D341Med (cell line): ENCODE measurements around the gene CCL4L2.
"Not testable (repeated sequence)": the region's sequence is repeated elsewhere in the genome, so short reads cannot be mapped to it uniquely, and the experiment has no call there.

Experiments
- DNase-seq: peaks from one replicate; pipeline ENCODE4 v3.0.0; 2012; ENCODE audit warnings: low spot score

Gene CCL4L2

DNA sequence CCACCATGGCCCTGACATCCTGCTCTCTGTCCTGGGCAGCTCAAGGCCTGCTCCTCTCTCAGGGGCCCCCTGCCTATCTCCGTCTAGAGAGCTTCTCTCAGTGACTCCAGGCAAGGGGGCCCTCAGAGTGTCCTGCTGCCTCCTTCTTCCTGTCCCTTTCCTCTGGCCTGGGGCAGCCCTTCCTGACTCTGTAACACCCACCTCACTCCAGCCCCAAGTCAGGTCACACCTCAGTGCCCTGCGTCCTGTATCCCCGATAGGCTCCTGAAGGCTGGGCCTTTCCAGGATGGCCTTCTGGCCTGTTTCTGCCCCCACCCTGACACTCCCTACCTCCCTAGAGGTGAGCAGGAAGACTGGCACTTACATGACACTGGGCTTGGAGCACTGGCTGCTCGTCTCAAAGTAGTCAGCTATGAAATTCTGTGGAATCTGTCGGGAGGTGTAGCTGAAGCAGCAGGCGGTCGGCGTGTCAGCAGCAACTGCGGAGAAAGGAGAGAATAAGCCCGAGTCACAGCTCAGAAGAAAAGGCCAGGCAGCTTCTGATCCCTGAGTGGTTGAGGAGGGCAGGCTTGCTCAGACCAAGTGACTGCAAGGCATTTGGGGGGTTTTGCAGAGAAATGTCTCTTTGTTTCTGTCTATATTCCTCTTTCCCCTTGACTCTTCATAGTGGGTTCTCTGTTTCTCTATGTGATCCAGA is 15.3 kb upstream of the CCL4L2 start:
- no peak for DNase-seq

DNA sequence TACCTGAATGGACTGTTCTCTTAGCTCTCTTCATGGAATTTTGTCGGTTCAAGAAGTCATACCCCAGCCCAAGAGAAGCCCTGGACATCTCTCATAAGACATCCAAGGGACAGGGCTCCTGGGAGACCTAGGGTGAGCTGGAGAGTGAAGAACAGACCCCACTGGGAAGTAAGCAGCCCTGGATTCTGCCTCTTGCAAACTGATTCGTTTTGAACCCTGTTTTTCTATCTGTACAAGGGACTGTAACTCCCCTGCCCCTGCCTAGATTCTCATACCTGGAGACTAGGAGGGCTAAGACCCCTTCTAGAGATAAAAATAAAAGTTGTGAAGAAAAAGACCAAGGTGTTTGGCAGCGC is 14.8 kb upstream of the CCL4L2 start:
- DNase-seq, result no peak

DNA sequence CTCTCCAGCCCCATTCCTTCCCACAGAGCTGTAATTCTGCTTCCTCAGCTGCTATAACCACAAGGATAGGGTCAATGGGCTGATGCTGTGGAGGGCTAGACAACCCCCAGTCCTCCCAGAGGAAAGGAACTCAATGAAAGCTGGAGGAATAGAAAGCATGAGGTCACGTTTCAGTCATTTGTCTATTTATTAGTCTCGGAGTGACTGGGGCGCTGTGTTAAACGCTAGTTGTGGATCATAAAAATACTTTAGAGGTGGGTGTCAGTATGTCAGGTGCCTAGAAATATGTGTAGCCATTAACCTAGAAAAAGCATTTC is 13.5 kb upstream of the CCL4L2 start:
- no peak for DNase-seq

DNA sequence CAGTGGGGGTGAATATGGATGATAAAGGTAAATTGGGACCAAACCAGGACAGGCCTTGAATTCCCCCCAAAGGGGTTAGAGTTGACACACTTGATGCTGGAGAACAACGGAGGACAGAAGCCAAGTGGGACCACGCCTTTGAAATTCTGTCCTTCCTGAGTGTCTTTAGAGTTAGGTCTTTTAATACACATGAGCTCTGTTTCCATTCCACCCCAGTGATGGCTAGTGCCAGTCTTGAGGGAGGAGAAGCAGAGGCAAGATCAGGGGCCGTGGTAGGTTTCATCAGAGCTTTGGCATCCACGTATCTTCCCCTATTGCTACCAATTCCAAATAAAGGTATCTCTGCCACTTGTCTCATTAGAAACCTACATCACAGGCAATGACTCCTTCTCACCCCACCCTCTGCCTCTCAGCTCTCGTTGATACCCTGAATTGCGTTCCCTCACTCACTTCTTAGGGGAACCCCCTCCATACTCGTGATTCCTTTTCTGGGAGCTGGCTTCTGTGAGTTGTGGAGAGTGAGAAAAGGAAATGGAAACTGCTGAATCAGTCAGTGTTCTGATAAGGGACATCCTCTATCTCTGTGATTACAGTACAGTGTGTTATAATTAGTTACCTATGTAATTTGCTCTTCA is 11.9 kb upstream of the CCL4L2 start:
- no peak for DNase-seq

DNA sequence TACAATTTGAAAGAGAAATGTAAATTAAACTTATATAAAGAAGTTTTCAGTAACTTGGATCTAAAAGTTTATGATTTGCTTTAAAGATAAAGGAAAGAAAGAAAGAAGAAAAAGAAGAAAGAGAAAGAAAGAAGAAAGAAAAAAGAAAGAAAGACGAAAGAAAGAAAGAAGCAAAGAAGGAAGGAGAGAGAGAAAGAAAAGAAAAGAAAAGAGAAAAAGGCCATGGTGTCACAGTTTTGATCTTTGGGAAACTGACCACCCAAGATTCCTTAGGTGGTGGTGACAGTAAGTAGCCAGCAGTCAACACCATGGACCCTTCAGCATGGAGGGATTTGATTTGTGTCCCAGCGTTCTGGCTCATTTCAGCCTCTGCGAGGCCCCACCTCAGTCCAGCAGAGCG is 9.8 kb upstream of the CCL4L2 start:
- not testable (repeated sequence) for DNase-seq

DNA sequence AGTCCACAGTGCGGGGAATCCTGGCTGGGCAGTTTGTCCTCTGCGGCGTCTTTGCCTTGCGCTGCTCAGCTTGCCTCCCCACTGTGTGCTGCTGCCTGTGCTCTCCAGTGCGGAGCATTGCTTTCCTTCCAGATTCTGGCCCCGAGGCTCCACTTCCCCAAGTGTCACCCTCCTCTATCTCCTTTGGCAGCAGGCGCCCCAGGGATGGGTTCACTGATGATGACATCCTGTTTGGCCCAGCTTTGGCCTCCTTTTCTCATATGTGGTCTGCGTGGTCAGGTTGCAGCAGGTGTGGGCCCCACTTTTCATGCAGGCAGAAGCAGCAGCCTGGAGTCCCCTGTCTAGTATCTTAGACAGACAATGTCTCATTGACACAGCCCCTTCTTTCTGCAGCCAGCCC is 9.4 kb upstream of the CCL4L2 start:
- DNase-seq, result not testable (repeated sequence)

DNA sequence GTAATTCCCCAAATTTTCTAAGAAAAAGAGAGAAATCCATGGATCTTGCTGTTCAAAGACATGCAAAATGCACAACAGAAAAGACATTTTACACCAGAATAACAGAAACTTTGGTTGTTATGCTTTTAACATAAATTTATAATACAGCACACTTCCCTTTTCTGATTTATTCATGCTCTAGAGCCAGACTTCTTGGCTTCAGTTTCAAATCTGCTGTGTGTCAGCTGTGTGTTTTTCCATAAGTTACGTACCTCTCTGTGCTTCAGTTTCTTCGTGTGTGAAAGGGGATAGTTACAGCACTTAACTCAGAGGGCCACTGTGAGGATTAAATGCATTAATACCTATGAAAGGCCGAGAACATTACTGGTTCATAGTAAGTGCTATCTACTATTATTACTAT is 7.5 kb upstream of the CCL4L2 start:
- DNase-seq, result no peak

DNA sequence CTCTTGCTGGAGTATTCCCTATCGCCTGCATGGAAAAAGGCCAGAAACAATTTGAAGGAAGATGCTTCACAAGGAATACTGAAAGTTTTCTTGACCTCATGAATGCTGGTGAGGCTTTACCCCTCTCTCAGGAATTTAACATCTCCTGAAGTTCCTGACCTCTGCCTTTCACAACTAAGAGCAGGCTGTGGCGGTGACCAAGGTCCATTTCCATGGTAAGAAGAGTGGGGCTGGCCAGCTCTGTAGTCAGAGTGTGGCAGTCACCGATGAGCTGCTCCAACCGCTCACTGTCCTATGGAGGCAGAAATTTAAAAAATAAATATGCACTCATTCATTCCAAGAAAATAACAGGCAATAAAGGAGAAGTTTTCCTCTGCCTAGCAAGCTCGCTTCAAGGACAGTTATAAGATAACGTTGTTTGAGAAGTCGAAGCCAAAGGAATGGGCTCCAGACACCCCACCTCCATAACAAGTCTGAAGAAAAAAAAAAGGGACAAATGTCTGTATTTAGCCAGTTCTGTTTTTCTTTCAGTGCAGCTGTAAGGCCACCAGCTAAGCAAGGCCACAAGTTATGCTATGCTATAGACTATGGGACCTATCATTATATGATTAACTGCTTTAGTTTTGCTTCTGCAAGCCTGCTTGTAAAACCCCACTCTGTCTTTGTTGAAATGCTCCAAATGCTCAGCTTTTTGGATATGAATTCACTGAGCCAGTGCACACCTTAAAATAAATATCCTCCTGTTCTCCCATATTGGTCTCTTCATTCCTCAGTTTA is 6.0 kb upstream of the CCL4L2 start:
- no peak for DNase-seq

DNA sequence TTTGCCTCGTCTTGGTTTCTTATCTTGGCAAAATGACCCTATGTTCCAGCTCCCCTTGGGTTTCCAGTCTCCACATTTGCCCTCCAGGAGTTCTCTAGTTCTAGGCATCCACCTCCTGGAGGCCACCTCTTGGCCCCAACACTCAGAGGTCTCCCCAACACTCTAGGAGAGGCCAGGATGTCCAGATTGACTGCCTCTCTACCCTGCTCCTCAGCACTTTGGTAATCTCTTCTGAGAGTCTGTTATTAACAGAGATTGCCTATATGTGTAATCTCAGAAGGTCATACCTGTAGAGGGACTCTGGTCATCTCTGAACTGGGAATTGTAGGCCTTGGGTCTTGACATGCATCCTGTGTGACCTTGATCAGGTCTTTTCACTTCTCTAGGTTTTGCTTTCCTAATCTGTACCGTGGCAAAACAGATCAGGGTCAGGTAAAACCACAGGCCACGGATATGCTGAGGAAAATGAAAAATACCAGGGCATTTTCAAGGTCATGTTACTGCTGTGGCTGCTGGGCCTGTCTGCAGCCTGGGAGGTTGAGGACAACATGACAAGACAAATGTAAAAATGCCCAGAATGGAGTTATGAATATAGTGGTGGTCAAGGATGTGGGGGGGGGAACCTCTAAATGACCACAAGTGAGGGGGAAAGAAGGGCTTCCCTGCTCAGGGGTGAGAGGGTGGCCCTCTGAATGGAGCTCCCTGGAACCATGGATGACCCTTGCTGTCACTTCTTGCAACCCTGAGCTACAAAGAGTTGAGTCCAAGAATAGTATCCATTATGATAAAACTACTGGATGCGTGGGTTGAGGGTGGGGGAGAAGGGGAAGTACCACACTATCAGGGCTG is 5.0 kb upstream of the CCL4L2 start:
- DNase-seq, result no peak

DNA sequence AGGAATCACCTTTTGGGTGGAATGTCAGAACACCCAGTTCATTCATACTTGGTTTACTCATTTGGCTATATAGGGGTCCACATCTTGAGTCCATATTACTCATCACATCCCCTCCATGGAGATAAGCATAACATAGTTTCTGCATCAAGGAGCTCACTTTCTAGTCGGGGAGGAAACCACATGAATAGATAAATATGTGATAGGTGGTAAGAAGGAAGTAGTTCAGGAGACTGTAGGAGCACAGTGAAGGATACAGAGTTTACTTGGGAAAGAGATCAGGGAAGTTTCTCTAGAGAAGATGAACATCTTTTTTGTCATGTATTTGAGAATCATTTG is 4.4 kb upstream of the CCL4L2 start:
- DNase-seq, result not testable (repeated sequence)

DNA sequence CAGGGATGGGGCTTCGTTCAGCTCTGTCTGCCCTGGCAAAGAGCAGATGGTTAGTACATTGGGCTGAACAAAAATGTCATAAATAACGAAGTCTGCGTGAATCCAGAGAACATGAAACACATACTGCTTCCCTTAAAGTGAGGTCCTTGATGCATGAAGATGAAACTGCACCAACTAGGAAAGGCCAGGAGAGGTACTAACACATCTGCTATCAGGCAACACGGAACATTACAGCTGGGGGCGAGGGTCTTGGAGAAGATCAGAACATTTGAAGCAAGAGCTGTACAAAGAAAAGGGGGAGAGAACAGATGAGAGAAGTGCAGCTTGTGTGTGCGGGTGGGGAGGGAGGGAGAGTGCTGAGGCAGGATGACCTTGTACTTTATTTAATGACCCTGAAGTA is 3.5 kb upstream of the CCL4L2 start:
- DNase-seq, result not testable (repeated sequence)

DNA sequence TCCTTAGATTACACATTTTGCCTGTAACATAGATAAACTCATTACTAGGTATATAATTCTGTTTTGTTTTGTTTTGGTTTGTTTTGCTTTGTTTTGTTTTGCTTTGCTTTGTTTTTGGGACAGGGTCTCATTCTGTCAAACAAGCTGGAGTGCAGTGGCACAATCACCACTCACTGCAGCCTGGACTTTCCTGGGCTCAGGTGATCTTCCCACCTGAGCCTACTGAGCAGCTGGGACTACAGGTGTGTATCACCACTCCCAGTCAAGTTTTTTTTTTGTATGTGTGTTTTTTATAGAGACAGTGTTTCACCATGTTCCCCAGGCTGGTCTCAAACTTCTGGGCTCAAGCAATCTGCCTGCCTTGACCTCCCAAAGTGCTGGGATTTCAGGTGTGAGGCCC is 1.3 kb upstream of the CCL4L2 start:
- DNase-seq, result no peak

DNA sequence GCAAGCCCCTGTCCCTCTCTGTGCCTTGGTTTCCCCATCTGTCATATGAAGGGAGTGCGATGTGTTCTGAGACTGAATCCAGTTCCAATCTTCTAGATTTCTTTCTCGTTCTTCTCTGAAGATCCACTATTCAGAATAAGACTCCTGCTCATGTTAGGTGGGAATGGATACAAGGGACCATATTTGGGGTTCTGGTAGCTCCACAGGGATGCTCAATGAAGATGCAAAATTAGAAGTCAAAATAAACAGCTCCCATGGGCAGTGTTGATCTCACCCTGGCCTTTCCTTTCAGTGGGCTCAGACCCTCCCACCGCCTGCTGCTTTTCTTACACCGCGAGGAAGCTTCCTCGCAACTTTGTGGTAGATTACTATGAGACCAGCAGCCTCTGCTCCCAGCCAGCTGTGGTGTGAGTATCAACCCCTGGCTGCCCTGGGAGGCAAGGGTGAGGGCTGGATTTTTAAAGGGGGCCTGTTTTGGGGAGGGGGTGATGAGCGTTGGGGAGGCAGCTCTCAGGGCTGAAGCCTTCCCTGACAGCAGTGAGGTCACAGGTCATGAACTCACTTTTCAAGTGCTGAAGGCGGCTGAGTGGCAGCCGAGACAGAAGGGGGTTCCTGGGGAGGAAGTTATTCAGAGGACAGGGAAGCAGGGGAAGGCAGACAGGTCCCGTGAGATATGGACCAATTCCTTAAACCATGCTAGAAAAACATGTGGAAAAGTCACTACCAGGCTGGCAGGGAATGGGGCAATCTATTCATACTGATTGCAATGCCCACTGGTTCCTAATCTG is 815 bp downstream of the CCL4L2 start:
- not testable (repeated sequence) for DNase-seq

DNA sequence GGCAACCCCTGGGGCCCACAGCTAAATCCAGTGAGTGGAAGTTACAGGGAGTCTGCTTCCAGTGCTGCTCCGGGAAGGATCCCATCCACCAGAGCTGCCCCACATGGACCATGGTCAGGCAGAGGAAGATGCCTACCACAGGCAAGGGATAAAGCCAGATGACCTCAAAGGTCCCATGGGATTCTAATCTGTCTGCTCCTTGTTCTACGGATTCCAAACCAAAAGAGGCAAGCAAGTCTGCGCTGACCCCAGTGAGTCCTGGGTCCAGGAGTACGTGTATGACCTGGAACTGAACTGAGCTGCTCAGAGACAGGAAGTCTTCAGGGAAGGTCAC is 1.4 kb downstream of the CCL4L2 start:
- DNase-seq, result no peak

DNA sequence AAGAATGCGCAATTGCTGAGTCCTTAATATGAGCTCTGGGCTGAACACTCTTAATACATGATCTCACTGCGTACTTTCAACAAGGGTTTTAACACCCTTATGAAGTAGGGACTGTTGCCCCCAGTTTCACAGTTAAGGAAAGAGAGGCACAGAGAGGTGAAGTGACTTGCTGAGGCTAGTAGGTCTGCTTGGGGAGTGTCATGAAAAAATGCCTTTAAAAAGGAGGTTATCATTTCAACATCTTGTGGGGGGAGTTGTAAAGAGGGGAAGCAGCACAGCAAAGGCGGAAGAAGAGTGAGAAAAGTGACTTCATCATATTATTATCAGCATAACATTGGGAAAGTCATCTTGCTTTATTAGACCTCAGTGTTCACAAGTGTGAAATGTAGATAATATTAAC is 2.1 kb downstream of the CCL4L2 start:
- no peak for DNase-seq

DNA sequence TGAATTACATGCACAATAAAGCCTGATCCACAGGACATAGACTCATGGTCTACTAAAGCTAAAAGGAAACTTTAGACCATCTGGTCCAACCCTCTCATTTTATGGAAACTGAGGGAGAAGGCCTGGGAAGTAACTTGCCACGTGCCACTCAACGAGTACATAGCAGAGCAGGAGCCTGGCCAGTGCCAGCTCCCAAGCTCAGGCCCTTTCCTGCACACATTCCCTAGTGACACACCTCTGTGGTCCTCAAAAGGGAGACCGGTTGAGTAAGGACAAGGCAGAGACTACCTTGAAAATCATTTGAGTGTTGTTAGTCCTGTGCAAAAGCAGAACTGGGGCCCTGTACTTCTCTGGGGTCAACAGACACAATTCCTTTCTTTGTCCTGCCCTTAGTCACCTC is 2.8 kb downstream of the CCL4L2 start:
- no peak for DNase-seq

DNA sequence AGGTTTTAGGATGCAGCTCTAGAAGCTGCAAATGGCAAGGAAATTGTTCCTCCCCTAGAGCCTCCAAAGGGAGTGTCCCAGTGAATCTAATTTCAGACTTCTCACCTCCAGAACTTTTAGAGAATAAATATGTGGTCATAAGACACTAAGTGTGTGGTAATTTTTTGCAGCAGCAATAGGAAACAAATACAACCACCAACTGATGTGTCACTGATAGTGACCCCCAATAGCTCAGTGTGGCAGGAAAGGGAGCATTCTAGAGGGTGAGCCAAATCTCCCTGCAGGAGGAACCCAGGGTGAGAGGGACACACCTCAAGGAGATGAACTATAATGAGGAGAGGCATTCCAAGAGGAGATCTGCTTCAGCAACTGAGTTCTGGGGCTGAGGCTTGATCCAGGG is 4.1 kb downstream of the CCL4L2 start:
- DNase-seq, result no peak

DNA sequence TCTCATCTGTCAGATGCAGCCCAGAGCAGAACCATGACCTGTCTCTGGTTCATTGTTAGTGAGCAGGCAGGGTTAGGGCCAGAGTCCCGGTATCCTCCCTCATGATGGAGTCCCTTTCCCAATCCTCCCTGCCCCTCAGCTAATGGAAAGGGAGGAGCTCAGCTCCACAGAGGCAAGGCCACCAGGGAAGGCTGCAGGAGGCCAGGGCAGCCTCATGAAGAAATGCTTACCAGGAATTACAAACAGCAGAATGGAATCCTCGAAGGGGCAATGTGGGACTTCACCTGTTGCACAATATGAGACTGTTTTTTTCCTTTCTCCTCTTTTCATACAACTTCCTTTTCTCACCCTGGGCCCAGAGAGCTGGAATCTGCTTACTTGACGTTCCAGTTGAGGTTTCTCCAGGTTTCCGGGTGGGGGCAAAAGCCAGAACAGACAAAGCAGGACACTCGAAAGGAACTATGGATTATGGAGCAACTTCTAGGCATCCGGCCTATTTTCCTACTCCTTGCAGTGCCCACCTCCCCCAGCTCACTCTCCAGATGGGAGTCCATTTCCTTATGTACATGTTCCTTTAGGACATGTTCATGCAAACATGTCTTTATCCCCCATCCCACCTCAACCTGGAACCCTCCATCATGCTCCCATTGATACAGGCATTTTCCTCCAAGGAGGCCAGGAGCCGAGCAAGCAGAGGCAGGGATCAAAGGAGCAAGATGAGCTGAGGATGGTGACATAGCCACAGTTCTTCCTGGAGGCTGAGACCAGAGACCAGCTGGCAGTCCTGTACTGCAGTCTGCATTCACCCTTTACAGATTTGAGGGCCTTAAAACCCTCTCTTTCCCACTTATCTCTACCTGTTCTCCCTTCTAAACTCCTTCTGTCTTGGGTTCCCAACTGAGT is 4.8 kb downstream of the CCL4L2 start:
- DNase-seq, result not testable (repeated sequence)

DNA sequence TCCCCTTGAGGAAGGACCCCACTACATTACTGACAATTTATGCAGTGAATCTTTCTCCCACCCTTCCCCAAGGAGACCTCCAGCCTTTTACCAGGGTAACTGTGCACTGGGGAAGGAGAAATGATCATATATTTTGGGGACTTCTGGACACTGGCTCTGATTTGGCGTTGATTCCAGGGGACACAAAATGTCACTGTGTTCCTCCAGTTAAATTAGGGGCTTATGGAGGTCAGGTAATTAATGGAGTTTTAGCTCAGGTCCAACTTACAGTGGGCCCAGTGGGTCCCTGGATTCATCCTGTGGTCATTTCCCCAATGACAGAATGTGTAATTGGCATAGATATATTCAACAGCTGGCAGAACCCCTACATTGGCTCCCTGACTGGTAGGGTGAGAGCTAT is 8.7 kb downstream of the CCL4L2 start:
- DNase-seq, result not testable (repeated sequence)

DNA sequence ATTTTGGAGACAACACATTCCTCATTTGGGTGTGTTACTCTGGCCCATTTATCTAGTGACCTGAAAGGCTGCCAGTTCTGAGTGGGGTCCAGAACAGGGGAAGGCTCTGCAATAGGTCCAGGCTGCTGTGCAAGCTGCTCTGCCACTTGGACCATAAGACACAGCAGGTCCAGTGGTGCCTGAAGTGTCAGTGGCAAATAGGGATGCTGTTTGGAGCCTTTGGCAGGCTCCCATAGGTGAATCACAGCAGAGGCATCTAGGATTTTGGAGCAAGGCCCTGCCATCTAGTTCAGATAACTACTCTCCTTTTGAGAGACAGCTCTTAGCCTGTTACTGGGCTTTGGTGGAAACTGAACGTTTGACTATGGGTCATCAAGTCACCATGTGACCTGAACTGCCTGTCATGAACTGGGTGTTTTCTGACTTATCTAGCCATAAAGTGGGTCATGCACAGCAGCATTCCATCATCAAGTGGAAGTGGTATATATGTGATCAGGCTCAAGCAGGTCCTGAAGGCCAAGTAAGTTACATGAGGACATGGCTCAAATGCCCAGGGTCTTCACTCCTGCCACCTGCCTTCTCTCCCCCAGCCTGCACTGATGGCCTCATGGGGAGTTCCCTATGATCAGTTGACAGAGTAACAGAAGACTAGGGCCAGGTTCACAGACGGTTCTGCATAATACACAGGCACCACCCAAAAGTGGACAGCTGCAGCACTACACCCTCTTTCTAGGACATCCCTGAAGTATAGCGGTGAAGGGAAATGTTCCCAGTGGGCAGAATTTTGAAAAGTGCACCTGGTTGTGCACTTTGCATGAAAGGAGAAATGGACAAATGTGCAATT is 10.1 kb downstream of the CCL4L2 start:
- DNase-seq, result not testable (repeated sequence)
